HG03196 (cell line): ENCODE results near the gene TACC3.

Experiments used
- ATAC-seq: cut with Tn5 transposase; IDR thresholded peaks from one replicate; pipeline ENCODE4 v1.9.1; 2021; ENCODE audit not compliant: unreplicated experiment

The TACC3 gene

GRCh38 chr4:1788254-1788973, 67.1 kb downstream of the TACC3 start:
- no peak for ATAC-seq

GRCh38 chr4:1789552-1789951, 68.2 kb downstream of the TACC3 start:
- ATAC-seq = no peak

- ATAC-seq = no peak
Observed at GRCh38 chr4:1790005-1790404, 68.7 kb downstream of the TACC3 start.

DNA sequence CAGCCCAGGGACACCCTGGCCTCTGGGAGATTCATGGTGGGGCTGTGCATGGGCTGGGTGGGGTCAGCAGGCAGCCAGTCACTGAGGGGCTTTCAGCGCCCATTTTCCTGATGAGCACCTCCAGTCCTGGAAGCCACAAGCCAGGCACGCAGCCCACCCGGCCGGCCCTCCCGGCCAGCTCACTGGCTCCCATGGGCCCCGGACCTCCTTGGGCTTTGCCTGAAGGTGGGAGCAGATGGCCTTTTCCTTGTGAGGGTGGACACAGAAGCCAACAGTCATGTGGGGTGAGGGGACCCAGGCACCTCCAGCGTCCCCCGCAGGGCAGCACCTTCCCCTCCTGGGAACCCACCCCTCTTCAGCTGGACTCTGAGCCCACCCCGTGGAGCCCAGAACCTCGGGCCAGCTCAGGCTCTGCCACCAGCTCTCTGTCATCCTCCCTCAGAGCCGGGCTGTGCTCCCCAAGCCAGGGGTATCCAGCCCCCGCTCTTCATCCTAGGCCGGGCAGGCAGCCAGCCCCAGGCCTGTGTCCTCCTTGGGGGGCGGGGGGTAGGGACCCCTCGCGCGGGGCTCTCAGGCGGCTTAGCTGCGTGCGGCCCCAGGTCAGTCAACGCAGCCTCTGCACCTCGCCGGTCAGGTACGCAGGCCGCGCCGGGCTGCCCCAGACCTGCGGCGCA, 71.0 kb downstream of the TACC3 start:
- no peak for ATAC-seq

- ATAC-seq = no peak
Observed at GRCh38 chr4:1792832-1793495, 71.6 kb downstream of the TACC3 start, which contains the start of gene FGFR3. TSS of gene FGFR3 (plus strand) at chr4:1793293. CDS start at chr4:1793935, 642 bp downstream.

DNA sequence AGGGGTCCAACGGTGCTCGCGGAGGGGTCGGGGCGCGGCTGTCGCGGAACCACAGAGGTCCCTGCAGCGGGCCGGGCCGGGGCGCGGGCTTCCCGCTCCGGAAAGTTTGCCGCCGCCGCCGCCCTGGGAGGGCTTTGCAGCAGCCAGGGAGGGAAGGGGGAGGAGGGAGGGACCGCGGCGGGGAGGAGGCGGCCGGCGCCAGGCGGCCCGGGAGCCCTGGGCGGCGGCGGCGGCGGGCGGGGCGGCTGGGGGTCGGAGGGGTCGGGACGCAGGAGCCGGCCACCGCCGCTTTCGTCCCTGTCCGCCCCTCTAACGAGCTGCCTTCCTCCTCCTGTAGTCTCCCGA, 72.1 kb downstream of the TACC3 start:
- no peak for ATAC-seq

DNA sequence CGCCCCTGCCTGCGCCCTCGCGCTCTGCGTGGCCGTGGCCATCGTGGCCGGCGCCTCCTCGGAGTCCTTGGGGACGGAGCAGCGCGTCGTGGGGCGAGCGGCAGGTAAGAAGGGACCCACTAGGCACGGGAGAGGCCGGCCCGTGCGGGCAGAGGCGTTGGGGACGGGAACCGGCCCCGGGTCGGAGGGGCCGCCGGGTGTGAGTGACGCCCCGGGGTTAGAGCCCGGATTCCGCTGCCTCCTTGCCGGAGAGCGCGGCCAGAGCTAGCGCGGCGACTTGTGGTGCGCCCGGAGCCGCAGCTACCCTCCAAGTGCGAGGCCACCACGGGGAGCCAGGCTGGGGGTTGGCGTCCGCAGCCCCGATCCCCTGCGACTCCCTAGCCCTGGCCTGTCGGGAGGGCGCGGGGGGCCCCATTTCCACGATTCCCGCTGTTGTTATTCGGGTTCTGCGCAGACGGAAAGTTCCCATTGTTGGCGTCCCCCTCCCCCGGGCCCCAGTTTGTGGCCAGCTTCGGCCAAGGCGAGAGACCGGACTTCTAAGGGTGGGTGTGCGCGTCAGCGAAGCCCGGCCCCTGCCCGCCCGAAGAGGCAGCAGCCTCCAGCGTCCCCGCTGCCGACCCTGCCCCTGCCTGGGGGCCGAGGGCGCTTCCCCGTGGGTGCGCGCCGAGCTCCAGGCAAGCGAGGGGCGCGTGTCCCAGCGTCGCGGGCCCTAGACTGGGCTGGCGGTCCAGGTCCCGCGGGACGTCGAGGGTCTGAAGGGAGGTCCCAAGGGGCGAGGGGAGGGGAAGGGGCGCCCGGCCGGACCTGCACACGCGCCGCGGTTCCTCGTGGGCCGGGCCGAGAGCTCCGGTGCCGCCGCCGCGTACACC, 72.9 kb downstream of the TACC3 start:
- no peak for ATAC-seq
